Measurements from ENCODE around the gene OR6X1.
A peak's percentile ranks its signal among the peaks of the same experiment; 100 is the strongest.
"Not testable (repeated sequence)": the region's sequence is repeated elsewhere in the genome, so short reads cannot be mapped to it uniquely, and the experiment has no call there.

The OR6X1 gene

GRCh38 chr11:123753110-123753509 lies 1.2 kb downstream of the OR6X1 start:
- no peak for DNase-seq (ENCODE audit: low spot score)

- no peak for DNase-seq (ENCODE audit: low spot score)
Measured at GRCh38 chr11:123751781-123752180, 2.5 kb downstream of the OR6X1 start.

- not testable (repeated sequence) for DNase-seq (ENCODE audit: low spot score)
Measured at GRCh38 chr11:123748349-123748748, 6.0 kb downstream of the OR6X1 start.

GRCh38 chr11:123745764-123746451 lies 8.4 kb downstream of the OR6X1 start:
- DNase-seq (ENCODE audit: low spot score) = no peak

- DNase-seq (ENCODE audit: low spot score) = no peak
Measured at GRCh38 chr11:123742724-123743120, 11.6 kb downstream of the OR6X1 start.

- peak; percentile 31 for DNase-seq (ENCODE audit: low spot score)
Measured at GRCh38 chr11:123742031-123742723, 12.1 kb downstream of the OR6X1 start.

- peak; percentile 89 for DNase-seq (ENCODE audit: low spot score)
Measured at GRCh38 chr11:123741159-123742030, 12.9 kb downstream of the OR6X1 start, which contains the start of gene ZNF202. TSS of gene ZNF202 (minus strand) at chr11:123741660. CDS start at chr11:123730888, 10,772 bp downstream.

- no peak for DNase-seq (ENCODE audit: low spot score)
Measured at GRCh38 chr11:123740787-123741158, 13.5 kb downstream of the OR6X1 start.

- no peak for DNase-seq (ENCODE audit: low spot score)
Measured at GRCh38 chr11:123738374-123738773, 15.9 kb downstream of the OR6X1 start.

- no peak for DNase-seq (ENCODE audit: low spot score)
Measured at GRCh38 chr11:123736769-123737168, 17.5 kb downstream of the OR6X1 start.

GRCh38 chr11:123729602-123730001 lies 24.7 kb downstream of the OR6X1 start:
- DNase-seq (ENCODE audit: low spot score) = no peak

GRCh38 chr11:123725995-123726655 lies 28.2 kb downstream of the OR6X1 start:
- DNase-seq (ENCODE audit: low spot score) = no peak

GRCh38 chr11:123719452-123719851 lies 34.9 kb downstream of the OR6X1 start:
- no peak for DNase-seq (ENCODE audit: low spot score)

- no peak for DNase-seq (ENCODE audit: low spot score)
Measured at GRCh38 chr11:123718469-123718868, 35.8 kb downstream of the OR6X1 start.

GRCh38 chr11:123718063-123718462 lies 36.3 kb downstream of the OR6X1 start:
- DNase-seq (ENCODE audit: low spot score) = no peak

GRCh38 chr11:123712627-123713026 lies 41.7 kb downstream of the OR6X1 start:
- not testable (repeated sequence) for DNase-seq (ENCODE audit: low spot score)

GRCh38 chr11:123707606-123708205 lies 46.6 kb downstream of the OR6X1 start:
- DNase-seq (ENCODE audit: low spot score) = peak; percentile 20

GRCh38 chr11:123707206-123707605 lies 47.1 kb downstream of the OR6X1 start:
- no peak for DNase-seq (ENCODE audit: low spot score)

GRCh38 chr11:123704341-123704740 lies 50.0 kb downstream of the OR6X1 start:
- DNase-seq (ENCODE audit: low spot score) = no peak
